ENCODE results near the gene NOP16.

NOP16 gene

GRCh38 chr5:176388444-176389134 is at the start of gene NOP16, which contains the start of gene HIGD2A:
TSS of gene NOP16 (minus strand) at chr5:176388598. CDS start at chr5:176388539, 59 bp downstream.
TSS of gene HIGD2A (plus strand) at chr5:176388751. CDS start at chr5:176388820, 69 bp downstream.
- peak; percentile 99 for DNase-seq (ENCODE audit: low read depth, low spot score)

- no peak for DNase-seq (ENCODE audit: low read depth, low spot score)
Measured at GRCh38 chr5:176436656-176437055, 48.3 kb upstream of the NOP16 start.

- DNase-seq (ENCODE audit: low read depth, low spot score): no peak
Measured at GRCh38 chr5:176432707-176433106, 44.3 kb upstream of the NOP16 start.

- DNase-seq (ENCODE audit: low read depth, low spot score): no peak
Measured at GRCh38 chr5:176429972-176430371, 41.6 kb upstream of the NOP16 start.

GRCh38 chr5:176427971-176428370 is 39.6 kb upstream of the NOP16 start:
- DNase-seq (ENCODE audit: low read depth, low spot score): no peak

GRCh38 chr5:176426876-176427275 is 38.5 kb upstream of the NOP16 start:
- DNase-seq (ENCODE audit: low read depth, low spot score): no peak

- no peak for DNase-seq (ENCODE audit: low read depth, low spot score)
Measured at GRCh38 chr5:176425791-176426190, 37.4 kb upstream of the NOP16 start.

GRCh38 chr5:176425138-176425537 is 36.7 kb upstream of the NOP16 start:
- peak; percentile 87 for DNase-seq (ENCODE audit: low read depth, low spot score)

- DNase-seq (ENCODE audit: low read depth, low spot score): no peak
Measured at GRCh38 chr5:176424181-176424580, 35.8 kb upstream of the NOP16 start.

GRCh38 chr5:176420972-176421544 is 32.7 kb upstream of the NOP16 start:
- DNase-seq (ENCODE audit: low read depth, low spot score): no peak

GRCh38 chr5:176420086-176420485 is 31.7 kb upstream of the NOP16 start:
- no peak for DNase-seq (ENCODE audit: low read depth, low spot score)

GRCh38 chr5:176418251-176418650 is 29.9 kb upstream of the NOP16 start:
- DNase-seq (ENCODE audit: low read depth, low spot score): no peak

GRCh38 chr5:176416965-176417364 is 28.6 kb upstream of the NOP16 start:
- no peak for DNase-seq (ENCODE audit: low read depth, low spot score)

GRCh38 chr5:176415952-176416924 is 27.8 kb upstream of the NOP16 start, which contains the start of gene CLTB:
TSS of gene CLTB (minus strand) at chr5:176416539. CDS start at chr5:176416363, 176 bp downstream.
- peak; percentile 97 for DNase-seq (ENCODE audit: low read depth, low spot score)

GRCh38 chr5:176415240-176415951 is 27.0 kb upstream of the NOP16 start:
- no peak for DNase-seq (ENCODE audit: low read depth, low spot score)

GRCh38 chr5:176414704-176415103 is 26.3 kb upstream of the NOP16 start:
- no peak for DNase-seq (ENCODE audit: low read depth, low spot score)

GRCh38 chr5:176413709-176414191 is 25.4 kb upstream of the NOP16 start:
- no peak for DNase-seq (ENCODE audit: low read depth, low spot score)

GRCh38 chr5:176413255-176413565 is 24.8 kb upstream of the NOP16 start:
- DNase-seq (ENCODE audit: low read depth, low spot score): peak; percentile 32

- no peak for DNase-seq (ENCODE audit: low read depth, low spot score)
Measured at GRCh38 chr5:176412517-176413254, 24.3 kb upstream of the NOP16 start.

- no peak for DNase-seq (ENCODE audit: low read depth, low spot score)
Measured at GRCh38 chr5:176410486-176411180, 22.2 kb upstream of the NOP16 start.

Measured in astrocyte of the hippocampus (primary cell).